GM18861 (cell line): Measurements from ENCODE around the gene SWT1.
"Not testable (repeated sequence)": the region's sequence is repeated elsewhere in the genome, so short reads cannot be mapped to it uniquely, and the experiment has no call there.

ENCODE experiments used
- ATAC-seq: cut with Tn5 transposase; IDR thresholded peaks from one replicate; pipeline ENCODE4 v1.9.1; 2021; ENCODE audit not compliant: unreplicated experiment

The SWT1 gene

DNA sequence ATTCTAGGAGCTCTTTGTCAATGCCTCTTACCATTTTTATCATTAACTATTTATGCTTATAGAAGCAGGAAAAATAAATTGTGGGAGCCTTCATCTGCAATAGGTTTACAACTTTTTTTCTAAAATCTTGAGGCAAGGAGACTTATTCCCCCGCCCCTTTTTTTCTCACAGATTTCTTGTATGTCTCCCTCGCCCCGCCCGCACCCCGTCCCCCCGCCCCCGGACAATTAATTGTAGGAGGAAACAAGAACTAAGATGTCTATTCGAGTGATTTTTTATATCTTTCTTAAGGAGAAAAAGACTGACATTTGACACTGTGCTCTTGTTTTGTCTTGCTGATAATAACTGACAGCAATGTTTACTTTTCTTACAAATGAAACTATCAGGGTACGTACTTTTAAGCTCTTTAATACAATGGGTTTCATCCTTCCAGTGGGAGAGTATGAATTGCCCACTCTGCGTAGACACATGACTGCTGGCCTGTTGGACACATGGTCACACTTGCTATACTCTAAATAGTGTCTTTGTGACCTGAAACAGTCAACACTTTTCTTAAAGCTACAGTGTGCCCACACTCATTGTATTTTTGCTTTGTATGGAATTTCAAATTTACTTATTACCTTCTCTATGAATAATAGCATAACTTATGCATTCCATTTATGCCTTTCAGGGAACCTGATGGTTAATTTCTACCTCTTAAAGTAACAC, 161.6 kb downstream of the SWT1 start:
- no peak for ATAC-seq

DNA sequence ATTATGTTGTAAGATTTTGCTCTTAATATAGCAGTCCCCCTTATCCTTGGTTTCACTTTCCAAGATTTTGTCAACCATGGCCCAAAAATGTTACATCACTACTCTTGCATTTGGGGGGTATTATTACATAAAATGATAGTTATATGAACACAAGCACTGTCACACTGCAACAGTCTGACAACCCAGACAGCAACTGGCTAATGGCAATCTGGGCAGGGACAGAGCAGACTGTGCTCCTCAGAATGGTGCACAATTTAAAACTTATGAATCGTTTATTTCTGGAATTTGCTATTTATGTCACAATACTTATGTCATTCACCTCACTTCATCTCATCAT, 162.1 kb downstream of the SWT1 start:
- no peak for ATAC-seq

DNA sequence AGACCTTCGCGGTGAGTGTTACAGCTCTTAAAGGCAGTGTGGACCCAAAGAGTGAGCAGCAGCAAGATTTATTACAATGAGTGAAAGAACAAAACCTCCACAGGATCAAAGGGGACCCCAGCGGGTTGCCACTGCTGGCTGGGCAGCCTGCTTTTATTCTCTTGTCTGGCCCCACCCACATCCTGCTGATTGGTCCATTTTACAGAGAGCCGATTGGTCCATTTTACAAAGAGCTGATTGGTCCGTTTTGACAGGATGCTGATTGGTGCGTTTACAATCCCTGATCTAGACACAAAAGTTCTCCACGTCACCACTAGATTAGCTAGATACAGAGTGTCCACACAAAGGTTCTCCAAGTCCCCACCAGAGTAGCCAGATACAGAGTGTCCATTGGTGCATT, 164.1 kb downstream of the SWT1 start:
- ATAC-seq, result not testable (repeated sequence)

DNA sequence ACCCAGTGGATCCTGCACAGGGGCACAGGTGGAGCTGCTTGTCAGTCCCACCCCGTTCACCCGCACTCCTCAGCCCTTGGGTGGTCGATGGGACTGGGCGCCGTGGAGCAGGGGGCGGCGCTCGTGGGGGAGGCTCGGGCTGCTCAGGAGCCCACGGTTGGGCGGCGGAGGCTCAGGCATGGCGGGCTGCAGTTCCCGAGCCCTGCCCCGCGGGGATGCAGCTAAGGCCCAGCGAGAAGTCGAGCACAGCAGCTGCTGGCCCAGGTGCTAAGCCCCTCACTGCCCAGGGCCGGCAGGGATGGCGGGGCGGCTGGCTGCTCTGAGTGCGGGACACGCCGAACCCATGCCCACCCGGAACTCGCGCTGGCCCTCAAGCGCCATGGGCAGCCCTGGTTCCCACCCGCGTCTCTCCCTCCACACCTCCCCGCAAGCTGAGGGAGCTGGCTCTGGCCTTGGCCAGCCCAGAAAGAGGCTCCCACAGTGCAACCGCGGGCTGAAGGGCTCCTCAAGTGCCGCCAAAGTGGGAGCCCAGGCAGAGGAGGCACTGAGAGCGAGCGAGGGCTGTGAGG, 164.8 kb downstream of the SWT1 start:
- not testable (repeated sequence) for ATAC-seq

DNA sequence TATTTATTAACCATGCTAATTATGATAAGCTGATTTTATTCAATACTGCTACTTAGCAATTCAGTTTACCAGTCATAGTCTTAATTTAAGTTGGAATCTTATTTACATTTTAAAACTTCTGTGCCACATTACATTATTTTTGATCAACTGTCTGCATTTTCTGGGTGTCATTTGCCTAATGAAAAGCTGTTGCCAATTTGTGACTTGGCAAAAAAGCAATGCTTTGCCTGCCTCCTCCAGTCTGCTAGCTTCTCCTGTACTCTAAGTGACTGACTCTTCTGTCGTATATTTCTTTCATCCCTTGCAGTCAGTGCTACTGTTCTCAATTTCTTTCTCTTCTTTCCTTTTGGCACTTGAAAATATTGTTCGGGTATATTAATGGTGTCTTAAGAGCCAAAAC, 165.7 kb downstream of the SWT1 start:
- no peak for ATAC-seq

DNA sequence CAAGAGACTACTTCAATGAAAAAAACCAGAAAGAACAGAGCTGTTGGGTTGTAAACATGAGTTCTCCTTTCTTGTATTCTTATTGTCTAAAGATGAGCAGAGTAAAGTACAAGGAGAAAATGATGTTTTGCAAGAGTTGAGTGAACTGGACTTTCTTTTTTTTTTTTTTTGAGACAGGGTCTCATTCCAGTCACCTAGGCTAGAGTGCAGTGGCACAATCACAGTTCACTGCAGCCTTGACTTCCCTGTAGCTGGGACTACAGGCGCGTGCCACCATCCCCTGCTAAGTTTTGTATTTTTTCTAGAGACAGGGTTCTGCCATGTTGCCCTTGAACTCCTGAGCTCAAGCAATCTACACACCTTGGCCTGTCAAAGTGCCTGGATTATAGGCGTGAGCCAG, 167.2 kb downstream of the SWT1 start:
- no peak for ATAC-seq

DNA sequence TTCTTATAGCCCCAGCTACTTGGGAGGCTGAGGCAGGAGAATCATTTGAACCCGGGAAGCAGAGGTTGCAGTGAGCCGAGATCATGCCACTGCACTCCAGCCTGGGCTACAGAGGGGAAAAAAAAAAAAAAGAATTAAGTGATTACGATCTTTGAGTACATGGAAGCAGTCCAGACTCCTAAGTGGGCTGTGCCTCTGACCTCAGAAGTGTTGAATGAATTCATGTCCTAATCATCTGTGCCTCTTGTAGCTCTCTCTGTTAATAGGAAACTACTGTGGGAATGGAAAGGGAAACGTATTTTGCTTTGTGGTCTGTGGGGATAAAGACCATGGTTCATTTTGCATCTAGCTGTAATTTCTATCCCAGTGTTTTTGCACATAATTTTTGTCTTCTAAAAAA, 168.4 kb downstream of the SWT1 start:
- no peak for ATAC-seq

DNA sequence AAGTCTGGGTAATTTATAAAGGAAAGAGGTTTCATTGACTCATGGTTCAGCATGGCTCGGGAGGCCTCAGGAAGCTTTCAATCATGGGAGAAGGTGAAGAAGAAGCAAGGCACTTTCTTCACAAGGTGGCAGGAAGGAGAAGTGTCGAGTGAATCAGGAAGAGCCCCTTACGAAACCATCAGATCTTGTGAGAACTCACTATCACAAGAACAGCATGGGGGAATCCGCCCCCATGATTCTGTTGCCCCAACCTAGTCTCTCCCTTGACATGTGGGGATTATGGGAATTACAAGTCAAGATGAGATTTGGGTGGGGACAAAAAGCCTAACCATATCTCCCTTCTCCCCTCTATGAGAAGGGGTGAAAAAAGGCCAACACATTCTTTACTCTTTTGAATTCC, 171.3 kb downstream of the SWT1 start:
- ATAC-seq, result no peak

DNA sequence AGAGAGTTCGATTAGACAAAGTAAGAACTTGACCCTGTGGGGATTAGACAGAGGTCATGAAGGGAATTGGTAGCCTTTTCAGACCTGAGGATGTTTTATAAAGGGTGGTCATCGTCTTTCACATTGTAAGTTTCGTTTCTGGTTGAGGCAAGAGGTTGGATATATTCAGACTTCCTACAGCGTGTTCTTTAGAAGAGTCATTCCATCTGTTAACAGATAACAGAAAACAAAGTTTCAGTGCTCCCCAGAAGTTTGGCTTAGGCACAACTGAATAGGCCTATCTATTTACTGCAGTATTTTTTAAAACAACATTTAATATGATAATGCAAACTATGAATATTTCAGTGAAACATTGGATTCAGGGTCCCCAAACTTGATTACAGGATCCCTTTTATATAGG, 177.2 kb downstream of the SWT1 start:
- no peak for ATAC-seq

DNA sequence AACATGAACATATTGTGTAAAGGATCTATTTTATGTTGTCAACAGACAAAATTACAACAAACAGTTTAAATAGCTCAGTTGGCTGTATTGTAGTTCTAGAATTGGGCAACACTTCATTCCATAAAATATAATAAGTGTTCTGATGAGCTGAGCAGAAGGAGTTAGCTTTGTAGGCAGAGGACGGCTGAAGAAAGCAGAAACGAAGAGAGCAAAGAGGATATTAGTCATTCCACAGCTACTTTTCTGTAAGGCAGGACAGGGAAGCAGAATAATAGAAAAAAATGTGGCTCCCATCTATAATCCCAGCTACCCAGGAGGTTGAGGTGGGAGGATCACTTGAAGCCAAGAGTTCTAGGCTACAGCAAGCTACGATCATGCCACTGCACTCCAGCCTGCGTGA, 180.3 kb downstream of the SWT1 start:
- no peak for ATAC-seq

DNA sequence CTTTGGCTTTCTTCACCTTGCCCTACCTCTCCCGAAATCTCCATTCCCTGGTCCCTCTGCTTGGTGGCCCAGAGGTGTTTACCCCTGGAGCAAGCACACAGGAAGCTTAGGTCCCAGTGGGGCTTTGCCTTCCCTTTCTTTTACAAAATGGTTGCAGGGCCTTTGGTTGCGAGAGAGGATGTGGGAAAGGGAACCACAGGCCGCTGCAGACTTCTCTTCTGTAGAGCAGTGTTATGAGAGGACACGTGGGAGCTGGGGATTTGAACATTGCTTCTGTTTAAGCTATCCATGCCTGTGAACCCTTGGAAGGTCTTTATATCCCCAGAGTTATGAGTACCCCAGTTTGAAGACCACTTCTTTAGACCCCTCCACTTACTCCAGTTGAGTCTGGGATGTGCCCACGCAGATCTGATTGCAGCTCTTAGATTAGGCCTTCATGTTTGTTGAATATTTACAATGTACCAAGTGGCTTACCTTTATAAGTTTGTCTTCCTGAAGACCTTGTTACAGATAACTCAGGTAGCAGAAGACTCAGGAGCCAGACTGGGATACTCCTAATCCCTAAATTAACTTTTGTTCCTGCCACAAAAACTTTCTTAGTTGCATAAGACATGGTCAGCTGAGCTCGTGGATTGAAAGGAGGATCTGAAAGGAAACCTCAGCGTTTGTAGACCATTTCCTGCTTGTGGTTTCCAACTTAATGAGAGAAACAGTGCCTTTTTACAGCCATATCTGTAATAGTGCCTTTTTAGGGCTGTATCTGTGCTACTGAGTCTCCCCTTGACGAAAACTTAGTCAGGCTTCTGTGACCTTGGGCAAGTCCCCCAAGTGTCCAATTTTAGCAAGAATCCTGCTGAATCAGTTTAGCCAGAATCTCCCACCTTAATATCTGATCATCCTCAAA, 182.0 kb downstream of the SWT1 start:
- ATAC-seq, result peak; percentile 97

DNA sequence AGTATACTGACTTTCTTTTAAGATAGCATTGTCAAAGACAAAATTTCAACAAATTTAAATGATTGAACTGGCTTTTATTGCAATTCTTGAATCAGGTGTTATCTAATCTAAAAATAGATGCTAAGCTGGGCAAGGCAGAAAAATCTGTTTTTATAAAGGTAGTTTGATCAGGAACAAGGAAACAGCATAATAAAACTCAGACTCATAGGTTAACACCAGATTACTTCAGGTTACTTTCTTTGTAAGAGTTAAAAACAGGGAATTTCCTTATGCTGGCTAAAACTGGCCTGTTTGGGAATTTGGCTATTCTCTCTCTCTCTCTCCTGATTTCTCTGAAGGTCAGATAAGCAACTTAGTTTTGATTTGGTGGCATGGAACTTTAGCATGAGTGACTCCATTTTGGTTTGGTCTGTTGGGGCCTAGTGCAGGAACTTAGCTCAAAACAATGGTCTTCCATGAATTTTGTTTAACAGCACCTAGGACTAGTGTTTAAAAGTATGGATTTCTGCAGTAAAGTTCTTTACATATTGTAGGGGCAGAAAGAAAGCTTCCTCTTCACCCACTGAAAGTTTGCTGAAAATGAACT, 184.3 kb downstream of the SWT1 start:
- no peak for ATAC-seq
